IMR-90 (cell line): Measurements from ENCODE around the gene GRB10. TPM values are rescaled to one million over a fixed set of nuclear protein-coding genes. Genes with fewer than 3 reads are reported as not detected.

Source experiments
- ATAC-seq: fragments of 200-7000 bp; cut with Tn5 transposase; 2 replicates; pipeline ENCODE4 v1.9.1; 2020; ENCODE audit warnings: low read depth, mild to moderate bottlenecking, moderate library complexity
- BruUV-seq: library from RNA; stranded (reverse); fragments of 400-500 nt; replicated peaks from 2 replicates; lab custom pipeline; 2021; lab: Mats Ljungman, UMichigan
- CTCF ChIA-PET: fragments of 300-600 bp; formaldehyde crosslinking; extraction: SDS; loops from one replicate; lab custom pipeline; 2021; ENCODE audit warnings: antibody characterized with exemption; lab: Yijun Ruan, JAX
- POLR2A ChIA-PET: fragments of 300-600 bp; sonication (Branson Sonifier 250); formaldehyde crosslinking; loops from one replicate; lab custom pipeline; 2022; ENCODE audit warnings: antibody characterized with exemption; ENCODE audit not compliant: unreplicated experiment; lab: Charles Lee
- DNase-seq: peaks from one replicate; pipeline ENCODE4 v3.0.0; 2013
- H2AFZ ChIP-seq: replicated peaks from 2 replicates; pipeline ENCODE3; 2013; ENCODE audit warnings: low read length, mild to moderate bottlenecking; ENCODE audit not compliant: poor library complexity
- H2AK5ac ChIP-seq: 2 replicates; pipeline ENCODE4 v1.6.1; 2013; ENCODE audit warnings: low read depth, low read length, inconsistent platforms
- H2AK9ac ChIP-seq: replicated peaks from 2 replicates; pipeline ENCODE3; 2013; ENCODE audit warnings: mild to moderate bottlenecking, low read depth, low read length, moderate library complexity; ENCODE audit not compliant: poor library complexity
- H2BK120ac ChIP-seq: 2 replicates; pipeline ENCODE4 v1.6.1; 2013; ENCODE audit warnings: low read depth, low read length, inconsistent platforms
- H2BK15ac ChIP-seq: 3 replicates; pipeline ENCODE4 v1.6.1; 2013; ENCODE audit warnings: low read depth, low read length, inconsistent platforms
- H2BK20ac ChIP-seq: 2 replicates; pipeline ENCODE4 v1.6.1; 2013; ENCODE audit warnings: low read depth, mild to moderate bottlenecking, inconsistent platforms, low read length, moderate library complexity
- H2BK5ac ChIP-seq: 2 replicates; pipeline ENCODE4 v1.6.1; 2013; ENCODE audit warnings: mild to moderate bottlenecking, low read depth, low read length, inconsistent platforms; ENCODE audit not compliant: poor library complexity, severe bottlenecking
- H3K14ac ChIP-seq: replicated peaks from 2 replicates; pipeline ENCODE4 v1.6.1; 2013; ENCODE audit warnings: low read depth, low read length, inconsistent platforms
- H3K18ac ChIP-seq: 2 replicates; pipeline ENCODE4 v1.6.1; 2013; ENCODE audit warnings: low read depth, low read length, control low read depth
- H3K23ac ChIP-seq: 2 replicates; pipeline ENCODE4 v1.6.1; 2013; ENCODE audit warnings: low read depth, low read length, inconsistent platforms
- H3K27ac ChIP-seq: 2 replicates; pipeline ENCODE4 v1.5.1; 2013; ENCODE audit warnings: mild to moderate bottlenecking, control low read depth, low read length; ENCODE audit not compliant: insufficient read depth
- H3K27me3 ChIP-seq: 2 replicates; pipeline ENCODE4 v1.6.1; 2013; ENCODE audit warnings: low read length; ENCODE audit not compliant: control insufficient read depth, insufficient read depth
- H3K36me3 ChIP-seq: 2 replicates; pipeline ENCODE4 v1.6.1; 2013; ENCODE audit warnings: low read length, mixed read lengths; ENCODE audit not compliant: control insufficient read depth, insufficient read depth
- H3K4ac ChIP-seq: 2 replicates; pipeline ENCODE4 v1.6.1; 2013; ENCODE audit warnings: low read depth, low read length, inconsistent platforms
- H3K4me1 ChIP-seq: 2 replicates; pipeline ENCODE4 v1.6.1; 2013; ENCODE audit warnings: low read length, mixed read lengths; ENCODE audit not compliant: control insufficient read depth, insufficient read depth
- H3K4me2 ChIP-seq: 2 replicates; pipeline ENCODE4 v1.6.1; 2013; ENCODE audit warnings: low read depth, mild to moderate bottlenecking, control low read depth, low read length, moderate library complexity
- H3K4me3 ChIP-seq: 2 replicates; pipeline ENCODE4 v1.5.1; 2013; ENCODE audit warnings: low read depth, mild to moderate bottlenecking, control low read depth, low read length, moderate library complexity; ENCODE audit not compliant: insufficient read depth
- H3K56ac ChIP-seq: 2 replicates; pipeline ENCODE4 v1.6.1; 2013; ENCODE audit warnings: low read length, inconsistent platforms; ENCODE audit not compliant: insufficient read depth; ENCODE audit errors: extremely low read depth
- H3K79me1 ChIP-seq, 2 experiments: 2 replicates each; pipeline ENCODE4 v1.6.1; 2013; ENCODE audit warnings: low read length in 2 of 2, inconsistent platforms in 1 of 2, low read depth in 1 of 2
- H3K9ac ChIP-seq: 2 replicates; pipeline ENCODE4 v1.6.1; 2013; ENCODE audit warnings: low read depth, low read length, control low read depth
- H3K9me1 ChIP-seq: 2 replicates; pipeline ENCODE4 v1.6.1; 2013; ENCODE audit warnings: low read length, inconsistent platforms; ENCODE audit not compliant: insufficient read depth
- H3K9me3 ChIP-seq: 2 replicates; pipeline ENCODE4 v1.6.1; 2013; ENCODE audit warnings: low read length; ENCODE audit not compliant: control insufficient read depth, insufficient read depth
- H4K20me1 ChIP-seq: 2 replicates; pipeline ENCODE4 v1.6.1; 2013; ENCODE audit warnings: low read length, inconsistent platforms; ENCODE audit not compliant: insufficient read depth
- H4K5ac ChIP-seq: 2 replicates; pipeline ENCODE4 v1.6.1; 2013; ENCODE audit warnings: mild to moderate bottlenecking, low read depth, low read length, control low read depth
- H4K8ac ChIP-seq, 2 experiments: 2 replicates each; pipeline ENCODE4 v1.6.1; 2013; ENCODE audit warnings: low read depth in 2 of 2, low read length in 2 of 2, control low read depth in 1 of 2, inconsistent platforms in 1 of 2
- H4K91ac ChIP-seq: 2 replicates; pipeline ENCODE4 v1.6.1; 2013; ENCODE audit warnings: low read depth, low read length, inconsistent platforms; ENCODE audit not compliant: insufficient read depth
- CEBPB ChIP-seq: IDR thresholded peaks from 2 replicates; pipeline ENCODE4 v1.6.1; 2012; ENCODE audit warnings: low read depth, low read length, improper control_type of control experiment
- WGBS, 2 experiments: methylation state at CpG; one replicate each; pipeline versions ENCODE4 v1.1.5 to v1.1.7; 2013; ENCODE audit warnings: missing lambda C conversion rate in 2 of 2; ENCODE audit not compliant: insufficient read length in 1 of 2; ENCODE audit errors: extremely low coverage in 2 of 2; 5-methylcytosine and 5-hydroxymethylcytosine counted together
- dilution Hi-C: fragments of 300-500 bp; cut with HindIII; formaldehyde crosslinking; loops from one replicate; pipeline ENCODE4 v1.14.3; 2018; ENCODE audit warnings: low sequenced_read_pairs; ENCODE audit not compliant: unreplicated experiment
- in situ Hi-C: fragments of 300-500 bp; cut with MboI; formaldehyde crosslinking; loops from 3 replicates; pipeline ENCODE4 v1.14.3; 2019; ENCODE audit warnings: low sequenced_read_pairs, inconsistent platforms, mixed read lengths
- intact Hi-C: fragments of 100-400 bp; cut with micrococcal nuclease; formaldehyde crosslinking; loops from 2 replicates; pipeline ENCODE4 v1.10.0; 2022
- polyA plus RNA-seq, 3 experiments: library from polyadenylated mRNA; depleted of rRNA; stranded (reverse); fragments of >200 nt; gene quantifications; 2 replicates each; pipeline ENCODE4 v1.2.3, GENCODE V29; 2012; ENCODE audit warnings: low replicate concordance in 1 of 3
- total RNA-seq: library from RNA; depleted of rRNA; stranded (reverse); fragments of >200 nt; gene quantifications from 2 replicates; pipeline ENCODE4 v1.2.3, GENCODE V29; 2012

GRB10 gene
- total and polyA plus RNA-seq, 2 of the 4 experiments (the other 2 are of a cell fraction) = 6.3 to 15.1 TPM

- Histone ChIP-seq H4K5ac (no peak overlapping the region), H2BK120ac (no peak overlapping the region), H3K27ac (no peak overlapping the region), H3K14ac (no peak overlapping the region), H3K18ac (no peak overlapping the region), H3K56ac (no peak overlapping the region), H4K20me1 (no peaks in the 10 kb centered on the region), H2AK5ac (no peak overlapping the region), H3K4ac (no peak overlapping the region), H3K4me1 (peaks cover 2% of the 10 kb centered on the region; the same call in 1 of the 2 replicates), H2AK9ac (no peak overlapping the region), H4K8ac (no peak overlapping the region), H3K27me3 (peaks cover 11% of the 10 kb centered on the region), H2AFZ (no peak overlapping the region), H4K91ac (no peak overlapping the region), H2BK20ac (no peak overlapping the region), H3K9me3 (no peaks in the 10 kb centered on the region), H3K9me1 (no peaks in the 10 kb centered on the region; the same call in 1 of the 2 replicates), H3K9ac (no peak overlapping the region), H3K4me3 (no peak overlapping the region), H3K79me1 (no peaks in the 10 kb centered on the region), H2BK5ac (no peak overlapping the region), H3K36me3 (no peaks in the 10 kb centered on the region), H2BK15ac (no peak overlapping the region), H3K4me2 (no peak overlapping the region), H3K23ac (no peak overlapping the region)
- in situ Hi-C loops = no loop called here
- ChIA-PET POLR2A (no interaction called here), CTCF (interaction anchor here (0.5 kb wide), 1 partner anchor 118 kb away, joined by 4 read pairs; no protein-coding TSS in a partner anchor)
- BruUV-seq = no TSS peak
- no CpG with 5 or more reads among the region's 6 CpGs for WGBS, 2 experiments
- DNase-seq (no peak), ATAC-seq (no peak)
- dilution Hi-C loops = no loop called here
- TF ChIP-seq CEBPB = no peak
- intact Hi-C loops = no loop called here
These were observed 35.6 kb upstream of the GRB10 start for GRCh38 chr7:50818324-50818723.
